MCF 10A (cell line): ENCODE data around the gene LRTM2. TPM values are rescaled to one million over a fixed set of nuclear protein-coding genes. Genes with fewer than 3 reads are reported as not detected.

Source experiments
- BruUV-seq: library from RNA; stranded (reverse); fragments of 400-500 nt; replicated peaks from 2 replicates; lab custom pipeline; 2021; lab: Mats Ljungman, UMichigan
- CTCF ChIA-PET: fragments of 300-600 bp; sonication (Branson Sonifier 250); formaldehyde crosslinking; extraction: SDS; loops from one replicate; lab custom pipeline; 2021; ENCODE audit warnings: antibody characterized with exemption, inconsistent platforms; lab: Yijun Ruan, JAX
- POLR2A ChIA-PET: fragments of 300-600, 350-650 bp; sonication (Branson Sonifier 250); formaldehyde crosslinking; extraction: SDS; loops from one replicate; lab custom pipeline; 2020; ENCODE audit warnings: antibody characterized with exemption, inconsistent platforms; lab: Yijun Ruan, JAX
- DNase-seq: peaks from one replicate; pipeline ENCODE4 v3.0.0-alpha.2; 2018; ENCODE audit not compliant: unreplicated experiment
- H3K27ac Mint-ChIP-seq: one replicate; pipeline ENCODE4 v1.8.0; 2022; ENCODE audit warnings: mild to moderate bottlenecking, low read depth, mixed read lengths; ENCODE audit not compliant: unreplicated experiment
- H3K27me3 Mint-ChIP-seq: one replicate; pipeline ENCODE4 v1.8.0; 2022; ENCODE audit warnings: mixed read lengths; ENCODE audit not compliant: insufficient read depth, unreplicated experiment
- H3K36me3 Mint-ChIP-seq: one replicate; pipeline ENCODE4 v1.8.0; 2022; ENCODE audit warnings: mild to moderate bottlenecking, moderate library complexity, mixed read lengths; ENCODE audit not compliant: insufficient read depth, unreplicated experiment
- H3K4me1 Mint-ChIP-seq: one replicate; pipeline ENCODE4 v1.8.0; 2022; ENCODE audit warnings: mixed read lengths; ENCODE audit not compliant: insufficient read depth, unreplicated experiment
- H3K4me3 Mint-ChIP-seq: one replicate; pipeline ENCODE4 v1.8.0; 2022; ENCODE audit warnings: mild to moderate bottlenecking, moderate library complexity, mixed read lengths; ENCODE audit not compliant: unreplicated experiment
- H3K9me3 Mint-ChIP-seq: one replicate; pipeline ENCODE4 v1.8.0; 2022; ENCODE audit warnings: mixed read lengths; ENCODE audit not compliant: unreplicated experiment
- intact Hi-C: fragments of 100-400 bp; cut with micrococcal nuclease; formaldehyde crosslinking; loops from 2 replicates; pipeline ENCODE4 v1.14.1; 2022
- total RNA-seq: library from RNA; stranded (reverse); gene quantifications from 2 replicates; pipeline ENCODE4 v1.2.3, GENCODE V29; 2022
- TF ChIP-seq, protein P1 (sequence below): fragments of 200-600 bp; IDR thresholded peaks from one replicate; pipeline ENCODE4 v1.8.0; 2022; ENCODE audit warnings: antibody characterized with exemption, mild to moderate bottlenecking; ENCODE audit not compliant: unreplicated experiment

The LRTM2 gene
- total RNA-seq, 1 experiment from 2014 or later, result not detected

DNA sequence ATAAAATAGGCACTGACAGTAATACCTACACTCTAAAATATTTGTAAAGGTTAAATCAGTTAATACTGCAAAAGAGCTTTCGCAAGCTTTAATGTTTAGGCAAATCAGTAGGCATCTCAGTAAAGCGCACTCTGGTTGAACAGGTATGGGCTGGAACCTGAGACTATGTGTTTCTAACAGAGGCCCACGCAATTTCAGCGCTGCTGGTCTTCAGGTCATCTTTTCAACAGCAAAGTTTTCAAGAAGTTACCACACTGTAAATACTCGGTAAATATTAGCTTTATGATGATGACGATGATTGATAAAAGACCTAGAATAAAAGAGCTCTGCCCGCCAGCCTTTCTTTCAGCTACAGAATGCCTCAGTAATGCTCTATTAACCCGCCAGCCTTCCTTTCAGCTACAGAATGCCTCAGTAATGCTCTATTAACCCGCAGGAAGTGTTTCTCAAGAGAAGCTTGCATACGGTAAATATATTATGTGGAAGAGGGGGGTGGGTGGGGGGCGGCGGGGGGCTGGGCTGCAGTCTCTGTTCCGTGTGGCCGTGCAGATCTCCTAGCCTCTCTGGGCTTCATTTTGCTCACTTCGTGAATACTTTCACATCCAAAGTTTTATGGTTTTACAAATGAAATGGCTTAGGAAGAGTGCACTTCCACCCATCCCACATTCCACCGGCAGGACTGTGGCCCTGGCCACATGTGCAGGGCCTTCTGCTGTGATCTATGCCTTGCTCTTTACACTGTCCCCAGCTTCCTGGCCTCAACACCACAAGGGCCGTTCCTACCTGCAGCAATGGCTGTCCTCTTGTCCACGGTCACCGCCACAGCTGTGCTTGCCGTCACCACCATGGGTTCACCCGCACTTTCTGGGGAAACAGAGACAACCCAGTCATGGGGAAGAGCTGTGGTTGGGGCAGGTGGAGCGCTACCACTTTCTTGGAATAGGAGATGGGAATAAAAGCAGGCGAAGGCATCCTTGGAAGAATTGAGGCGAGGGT, 19.9 kb downstream of the LRTM2 start:
- Mint-ChIP-seq H3K27ac (no peak overlapping the region), H3K27me3 (peaks cover 70% of the 10 kb centered on the region), H3K4me1 (no peaks in the 10 kb centered on the region), H3K36me3 (no peaks in the 10 kb centered on the region), H3K9me3 (no peaks in the 10 kb centered on the region), H3K4me3 (no peak overlapping the region)
- TF ChIP-seq, protein P1, sequence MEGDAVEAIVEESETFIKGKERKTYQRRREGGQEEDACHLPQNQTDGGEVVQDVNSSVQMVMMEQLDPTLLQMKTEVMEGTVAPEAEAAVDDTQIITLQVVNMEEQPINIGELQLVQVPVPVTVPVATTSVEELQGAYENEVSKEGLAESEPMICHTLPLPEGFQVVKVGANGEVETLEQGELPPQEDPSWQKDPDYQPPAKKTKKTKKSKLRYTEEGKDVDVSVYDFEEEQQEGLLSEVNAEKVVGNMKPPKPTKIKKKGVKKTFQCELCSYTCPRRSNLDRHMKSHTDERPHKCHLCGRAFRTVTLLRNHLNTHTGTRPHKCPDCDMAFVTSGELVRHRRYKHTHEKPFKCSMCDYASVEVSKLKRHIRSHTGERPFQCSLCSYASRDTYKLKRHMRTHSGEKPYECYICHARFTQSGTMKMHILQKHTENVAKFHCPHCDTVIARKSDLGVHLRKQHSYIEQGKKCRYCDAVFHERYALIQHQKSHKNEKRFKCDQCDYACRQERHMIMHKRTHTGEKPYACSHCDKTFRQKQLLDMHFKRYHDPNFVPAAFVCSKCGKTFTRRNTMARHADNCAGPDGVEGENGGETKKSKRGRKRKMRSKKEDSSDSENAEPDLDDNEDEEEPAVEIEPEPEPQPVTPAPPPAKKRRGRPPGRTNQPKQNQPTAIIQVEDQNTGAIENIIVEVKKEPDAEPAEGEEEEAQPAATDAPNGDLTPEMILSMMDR, result no peak
- ChIA-PET CTCF (interaction anchor here (0.7 to 1.2 kb wide), 2 partner anchors 85 to 208 kb away, joined by 3 read pairs; no protein-coding TSS in a partner anchor), POLR2A (no interaction called here)
- no peak for DNase-seq
- no TSS peak for BruUV-seq
- intact Hi-C loops, result no loop called here

DNA sequence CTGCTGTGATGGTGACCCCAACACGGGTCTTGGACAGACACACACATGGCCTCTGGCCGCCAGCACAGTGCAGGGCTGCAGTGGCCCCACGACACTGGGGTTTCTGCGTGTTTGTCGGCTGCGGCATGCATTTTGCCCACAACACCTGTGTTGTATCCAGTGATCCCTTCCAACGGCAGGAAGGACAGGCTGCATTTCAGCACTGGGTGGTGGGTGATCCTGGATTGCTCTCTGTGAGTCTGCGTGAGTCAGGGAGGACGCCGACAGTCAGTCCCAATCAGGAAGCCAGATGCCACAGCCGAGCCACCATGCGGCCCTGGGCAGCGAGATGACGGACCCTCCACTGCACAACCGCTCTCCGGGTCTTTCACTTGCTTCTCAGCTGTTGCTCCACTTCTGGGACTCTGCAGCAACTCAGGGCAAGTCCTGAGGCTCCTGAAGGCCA, 20.6 kb downstream of the LRTM2 start:
- H3K27ac Mint-ChIP-seq, result no peak overlapping the region
- H3K9me3 Mint-ChIP-seq, result no peaks in the 10 kb centered on the region
- CTCF ChIA-PET, result no interaction called here
- H3K4me3 Mint-ChIP-seq, result no peak overlapping the region
- POLR2A ChIA-PET, result no interaction called here
- DNase-seq, result no peak
- TF ChIP-seq, protein P1, result no peak
- intact Hi-C loops, result no loop called here
- BruUV-seq, result no TSS peak
- H3K36me3 Mint-ChIP-seq, result no peaks in the 10 kb centered on the region
- H3K27me3 Mint-ChIP-seq, result peaks cover 77% of the 10 kb centered on the region
- no peaks in the 10 kb centered on the region for H3K4me1 Mint-ChIP-seq

DNA sequence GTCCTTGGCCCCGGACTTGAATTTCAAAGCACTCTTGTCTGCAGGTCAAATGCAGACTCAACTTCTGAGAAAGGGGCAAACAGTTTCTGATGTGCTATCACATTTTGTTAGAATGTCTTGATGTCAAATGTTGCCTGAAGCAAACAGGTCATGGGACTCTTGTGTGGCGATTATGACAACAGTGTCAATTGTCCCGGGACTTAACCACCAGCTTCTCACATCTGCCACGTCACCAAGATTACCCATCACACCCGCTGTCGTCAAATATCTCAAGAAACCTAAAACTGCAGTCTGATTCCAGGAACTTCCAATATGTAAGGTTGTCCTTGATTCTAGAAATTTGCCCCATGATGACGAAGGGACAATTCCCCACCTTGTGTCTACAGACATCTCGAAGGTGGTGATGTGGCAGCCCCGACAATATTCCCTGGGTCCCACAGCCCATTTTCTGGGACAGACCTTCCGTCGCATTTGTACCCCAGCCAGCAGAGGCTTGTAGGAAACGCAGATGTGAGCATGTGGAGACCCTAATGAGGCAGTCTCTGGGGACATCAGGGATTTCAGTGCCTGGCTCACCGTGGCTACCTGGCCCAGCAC, 21.3 kb downstream of the LRTM2 start:
- no peak for DNase-seq
- Mint-ChIP-seq H3K27ac (no peak overlapping the region), H3K27me3 (peaks cover 83% of the 10 kb centered on the region), H3K4me1 (no peaks in the 10 kb centered on the region), H3K4me3 (no peak overlapping the region), H3K9me3 (no peaks in the 10 kb centered on the region), H3K36me3 (no peaks in the 10 kb centered on the region)
- ChIA-PET POLR2A (no interaction called here), CTCF (no interaction called here)
- intact Hi-C loops, result no loop called here
- BruUV-seq, result no TSS peak
- TF ChIP-seq, protein P1, result no peak
